Glomerular visceral epithelial cell (primary cell): Measurements from ENCODE around the gene RERE.

Source experiments
- DNase-seq: peaks from one replicate; pipeline ENCODE4 v3.0.0-alpha.2; 2016; ENCODE audit errors: extremely low spot score

The RERE gene

GRCh38 chr1:8311068-8311718 lies 506.2 kb downstream of the RERE start:
- DNase-seq = no peak

- no peak for DNase-seq
Measured at GRCh38 chr1:8307628-8308027, 509.8 kb downstream of the RERE start.

- no peak for DNase-seq
Measured at GRCh38 chr1:8303876-8304275, 513.6 kb downstream of the RERE start.

- no peak for DNase-seq
Measured at GRCh38 chr1:8303141-8303540, 514.3 kb downstream of the RERE start.
